Activated naive CD4-positive, alpha-beta T cell treated with anti-CD3 and anti-CD28 coated beads for 36 hours (primary cell): ENCODE results near the gene COMP. TPM values are rescaled to one million over a fixed set of nuclear protein-coding genes. Genes with fewer than 3 reads are reported as not detected.
A peak's percentile ranks its signal among the peaks of the same experiment; 100 is the strongest.

Experiments used
- CTCF ChIA-PET: fragments of 350-600 bp; sonication (Branson Sonifier 250); formaldehyde crosslinking; loops from one replicate; lab custom pipeline; 2021; ENCODE audit warnings: antibody characterized with exemption; lab: Charles Lee
- DNase-seq: peaks from one replicate; pipeline ENCODE4 v3.0.0-alpha.2; 2020
- H3K27ac Mint-ChIP-seq: one replicate; pipeline ENCODE4 v1.8.0; 2021; ENCODE audit warnings: mild to moderate bottlenecking, mixed read lengths
- H3K27me3 Mint-ChIP-seq: one replicate; pipeline ENCODE4 v1.8.0; 2021; ENCODE audit warnings: low read depth, mixed read lengths
- H3K36me3 Mint-ChIP-seq: one replicate; pipeline ENCODE4 v1.8.0; 2021; ENCODE audit warnings: low read depth, mixed read lengths
- H3K4me1 Mint-ChIP-seq: one replicate; pipeline ENCODE4 v1.8.0; 2021; ENCODE audit warnings: low read depth, mixed read lengths
- H3K4me3 Mint-ChIP-seq: one replicate; pipeline ENCODE4 v1.8.0; 2021; ENCODE audit warnings: mild to moderate bottlenecking, moderate library complexity, mixed read lengths
- H3K9me3 Mint-ChIP-seq: one replicate; pipeline ENCODE4 v1.8.0; 2021; ENCODE audit warnings: mixed read lengths
- intact Hi-C: fragments of 100-400 bp; cut with micrococcal nuclease; formaldehyde crosslinking; loops from one replicate; pipeline ENCODE4 v1.15.1; 2023
- total RNA-seq, 2 experiments: library from RNA; stranded (reverse); gene quantifications; one replicate each; pipeline ENCODE4 v1.2.3, GENCODE V29; 2021

The COMP gene
- total RNA-seq, 2 experiments from 2014 or later, result not detected

- peak; percentile 30 for DNase-seq
- peaks cover 78% of the 10 kb centered on the region for H3K27me3 Mint-ChIP-seq
- no peaks in the 10 kb centered on the region for H3K9me3 Mint-ChIP-seq
- no peaks in the 10 kb centered on the region for H3K36me3 Mint-ChIP-seq
- H3K4me3 Mint-ChIP-seq, result peak overlapping the region; percentile 19
- CTCF ChIA-PET, result no interaction called here
- intact Hi-C loops, result loop anchor here (5.0 to 10.0 kb wide), 2 partner anchors 175 to 198 kb away; partner anchors contain the start of gene TMEM59L
- H3K4me1 Mint-ChIP-seq, result peaks cover 39% of the 10 kb centered on the region
- no peak overlapping the region for H3K27ac Mint-ChIP-seq
These were observed 1.1 kb downstream of the COMP start for GRCh38 chr19:18789883-18790565.

GRCh38 chr19:18789422-18789869 is 1.7 kb downstream of the COMP start:
- H3K4me1 Mint-ChIP-seq, result peaks cover 39% of the 10 kb centered on the region
- no peaks in the 10 kb centered on the region for H3K9me3 Mint-ChIP-seq
- no peak for DNase-seq
- H3K4me3 Mint-ChIP-seq, result peak overlapping the region; percentile 49
- no peaks in the 10 kb centered on the region for H3K36me3 Mint-ChIP-seq
- intact Hi-C loops, result loop anchor here (5.0 to 10.0 kb wide), 2 partner anchors 175 to 197 kb away; partner anchors contain the start of gene TMEM59L
- CTCF ChIA-PET, result no interaction called here
- no peak overlapping the region for H3K27ac Mint-ChIP-seq
- peaks cover 75% of the 10 kb centered on the region for H3K27me3 Mint-ChIP-seq

GRCh38 chr19:18788529-18789421 is 2.3 kb downstream of the COMP start:
- no peak for DNase-seq
- Mint-ChIP-seq H3K4me1 (peaks cover 39% of the 10 kb centered on the region), H3K9me3 (no peaks in the 10 kb centered on the region), H3K4me3 (peak overlapping the region; percentile 49), H3K27ac (no peak overlapping the region), H3K36me3 (no peaks in the 10 kb centered on the region), H3K27me3 (peaks cover 75% of the 10 kb centered on the region)
- intact Hi-C loops, result loop anchor here (5.0 to 10.0 kb wide), 2 partner anchors 174 to 196 kb away; partner anchors contain the start of gene TMEM59L
- CTCF ChIA-PET, result no interaction called here

- DNase-seq, result peak; percentile 79
- intact Hi-C loops, result loop anchor here (5.0 to 10.0 kb wide), 2 partner anchors 171 to 193 kb away; partner anchors contain the start of gene TMEM59L
- CTCF ChIA-PET, result no interaction called here
- peaks cover 35% of the 10 kb centered on the region for H3K4me1 Mint-ChIP-seq
- no peaks in the 10 kb centered on the region for H3K36me3 Mint-ChIP-seq
- H3K4me3 Mint-ChIP-seq, result no peak overlapping the region
- no peak overlapping the region for H3K27ac Mint-ChIP-seq
- H3K27me3 Mint-ChIP-seq, result peaks cover 51% of the 10 kb centered on the region
- no peaks in the 10 kb centered on the region for H3K9me3 Mint-ChIP-seq
These were observed 5.7 kb downstream of the COMP start for GRCh38 chr19:18785179-18786124.

- Mint-ChIP-seq H3K9me3 (no peaks in the 10 kb centered on the region), H3K27me3 (peaks cover 46% of the 10 kb centered on the region), H3K4me3 (no peak overlapping the region), H3K36me3 (no peaks in the 10 kb centered on the region), H3K27ac (no peak overlapping the region), H3K4me1 (peaks cover 30% of the 10 kb centered on the region)
- DNase-seq, result no peak
- intact Hi-C loops, result loop anchor here (5.0 to 10.0 kb wide), 2 partner anchors 170 to 192 kb away; partner anchors contain the start of gene TMEM59L
- CTCF ChIA-PET, result no interaction called here
These were observed 6.4 kb downstream of the COMP start for GRCh38 chr19:18784786-18785120.

GRCh38 chr19:18783958-18784785 is 6.9 kb downstream of the COMP start:
- H3K27me3 Mint-ChIP-seq, result peaks cover 40% of the 10 kb centered on the region
- no peak for DNase-seq
- CTCF ChIA-PET, result no interaction called here
- H3K9me3 Mint-ChIP-seq, result no peaks in the 10 kb centered on the region
- H3K27ac Mint-ChIP-seq, result peak overlapping the region; percentile 37
- H3K4me3 Mint-ChIP-seq, result no peak overlapping the region
- H3K4me1 Mint-ChIP-seq, result peaks cover 26% of the 10 kb centered on the region
- intact Hi-C loops, result loop anchor here (10.0 kb wide), 1 partner anchor 169 kb away; the partner anchor contains the start of gene TMEM59L
- no peaks in the 10 kb centered on the region for H3K36me3 Mint-ChIP-seq

GRCh38 chr19:18782559-18783225 is 8.4 kb downstream of the COMP start:
- Mint-ChIP-seq H3K4me3 (no peak overlapping the region), H3K9me3 (no peaks in the 10 kb centered on the region), H3K27me3 (peaks cover 27% of the 10 kb centered on the region), H3K36me3 (no peaks in the 10 kb centered on the region), H3K27ac (no peak overlapping the region), H3K4me1 (peaks cover 19% of the 10 kb centered on the region)
- intact Hi-C loops, result loop anchor here (10.0 kb wide), 1 partner anchor 168 kb away; the partner anchor contains the start of gene TMEM59L
- CTCF ChIA-PET, result no interaction called here
- no peak for DNase-seq

- CTCF ChIA-PET, result no interaction called here
- H3K36me3 Mint-ChIP-seq, result no peaks in the 10 kb centered on the region
- H3K4me3 Mint-ChIP-seq, result no peak overlapping the region
- intact Hi-C loops, result loop anchor here (10.0 kb wide), 1 partner anchor 167 kb away; the partner anchor contains the start of gene TMEM59L
- H3K27ac Mint-ChIP-seq, result no peak overlapping the region
- DNase-seq, result no peak
- H3K9me3 Mint-ChIP-seq, result no peaks in the 10 kb centered on the region
- H3K27me3 Mint-ChIP-seq, result peaks cover 20% of the 10 kb centered on the region
- H3K4me1 Mint-ChIP-seq, result peaks cover 14% of the 10 kb centered on the region
These were observed 9.1 kb downstream of the COMP start for GRCh38 chr19:18781885-18782527.

GRCh38 chr19:18781047-18781600 is 10.0 kb downstream of the COMP start:
- peaks cover 12% of the 10 kb centered on the region for H3K27me3 Mint-ChIP-seq
- DNase-seq, result no peak
- H3K9me3 Mint-ChIP-seq, result no peaks in the 10 kb centered on the region
- H3K27ac Mint-ChIP-seq, result no peak overlapping the region
- H3K36me3 Mint-ChIP-seq, result no peaks in the 10 kb centered on the region
- H3K4me3 Mint-ChIP-seq, result no peak overlapping the region
- peaks cover 10% of the 10 kb centered on the region for H3K4me1 Mint-ChIP-seq
- CTCF ChIA-PET, result interaction anchor here (1.0 kb wide), 1 partner anchor 10 kb away, joined by 3 read pairs; the partner anchor contains the start of gene COMP
- intact Hi-C loops, result loop anchor here (10.0 kb wide), 1 partner anchor 166 kb away; the partner anchor contains the start of gene TMEM59L

- H3K36me3 Mint-ChIP-seq, result no peaks in the 10 kb centered on the region
- no peak for DNase-seq
- CTCF ChIA-PET, result interaction anchor here (1.0 kb wide), 1 partner anchor 11 kb away, joined by 3 read pairs; the partner anchor contains the start of gene COMP
- no peaks in the 10 kb centered on the region for H3K9me3 Mint-ChIP-seq
- H3K4me1 Mint-ChIP-seq, result peaks cover 6% of the 10 kb centered on the region
- H3K27me3 Mint-ChIP-seq, result peaks cover 8% of the 10 kb centered on the region
- no peak overlapping the region for H3K4me3 Mint-ChIP-seq
- no peak overlapping the region for H3K27ac Mint-ChIP-seq
- intact Hi-C loops, result loop anchor here (10.0 kb wide), 1 partner anchor 166 kb away; the partner anchor contains the start of gene TMEM59L
These were observed 10.5 kb downstream of the COMP start for GRCh38 chr19:18780631-18781030.
